Endothelial cell of umbilical vein (primary cell): ENCODE measurements around the gene ASPHD2.

Experiments used
- CTCF ChIP-seq, 2 donors: IDR thresholded peaks; 1 replicate in 1 of 2; 2 replicates in 1 of 2; pipeline ENCODE4 v1.5.1; 2011; ENCODE audit warnings: low read length in 2 of 2, mild to moderate bottlenecking in 2 of 2, moderate library complexity in 2 of 2, control low read depth in 1 of 2, inconsistent platforms in 1 of 2, low read depth in 1 of 2; ENCODE audit not compliant: insufficient read depth in 1 of 2; ENCODE audit errors: extremely low read depth in 1 of 2
- EZH2 ChIP-seq: IDR thresholded peaks from 2 replicates; pipeline ENCODE4 v1.6.1; 2012; ENCODE audit warnings: borderline replicate concordance, low read depth, mild to moderate bottlenecking, moderate library complexity, low read length, inconsistent platforms; ENCODE audit not compliant: severe bottlenecking
- MAX ChIP-seq: IDR thresholded peaks from 2 replicates; pipeline ENCODE4 v1.6.1; 2011; ENCODE audit not compliant: insufficient read depth, insufficient read length
- POLR2A ChIP-seq: IDR thresholded peaks from 2 replicates; pipeline ENCODE4 v1.6.1; 2012; ENCODE audit warnings: low read depth, mild to moderate bottlenecking, control low read depth, low read length
- POLR2AphosphoS5 ChIP-seq: IDR thresholded peaks from 2 replicates; pipeline ENCODE4 v1.6.1; 2012; ENCODE audit warnings: low read depth, mild to moderate bottlenecking, control low read depth, low read length, moderate library complexity; ENCODE audit not compliant: insufficient read depth

DNA sequence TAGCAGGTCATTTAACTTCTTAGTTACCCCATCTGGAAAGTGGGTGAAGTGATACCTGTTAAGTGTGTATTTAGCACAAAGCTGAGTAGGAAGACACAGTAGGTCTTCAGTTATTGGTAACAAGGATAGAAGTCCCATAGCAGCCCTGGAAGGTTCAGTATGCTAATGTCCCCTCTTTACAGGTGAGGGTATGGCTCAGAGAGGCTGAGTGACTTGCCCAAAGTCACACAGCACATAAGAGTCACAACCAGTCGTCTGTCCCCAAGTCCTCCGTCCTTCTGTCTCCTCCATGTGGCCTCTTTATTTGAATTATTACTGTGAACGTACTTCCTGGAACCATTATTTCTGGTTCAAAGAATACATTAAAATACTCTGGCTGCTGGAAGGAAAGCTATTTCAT is 10.5 kb downstream of the ASPHD2 start:
- no peak for TF ChIP-seq EZH2
- TF ChIP-seq CTCF (IDR thresholded peaks at IDR 0.05; ENCODE audit: extremely low read depth in 1 of 2, insufficient read depth in 1 of 2, low read depth in 1 of 2, low read length in 2 of 2): no peak
- no peak for TF ChIP-seq POLR2A
- no peak for TF ChIP-seq POLR2AphosphoS5
- no peak for TF ChIP-seq MAX
